Kidney (tissue), 22 donors: ENCODE data around the gene PTX3. TPM values are rescaled to one million over a fixed set of nuclear protein-coding genes. Genes with fewer than 3 reads are reported as not detected.
A peak's percentile ranks its signal among the peaks of the same experiment; 100 is the strongest.

Experiments
- DNase-seq, 5 donors: peaks; one replicate each; pipeline ENCODE4 v3.0.0-alpha.2; 2013 to 2020
- FAIRE-seq: peaks from 2 replicates; lab custom pipeline; 2012; peaks lifted over from hg19 to GRCh38; lab: Jason Lieb, UNC
- H3K27ac ChIP-seq, 2 donors: one replicate each; pipeline ENCODE4 v1.7.0; 2013; ENCODE audit warnings: low read depth in 2 of 2, low read length in 2 of 2, inconsistent platforms in 1 of 2
- H3K27me3 ChIP-seq: one replicate; pipeline ENCODE4 v1.7.1; 2013; ENCODE audit warnings: low read length, inconsistent platforms; ENCODE audit not compliant: control insufficient read depth, insufficient read depth
- H3K36me3 ChIP-seq, 3 donors: one replicate each; pipeline versions ENCODE4 v1.7.0 to v1.7.1; 2013; ENCODE audit warnings: low read length in 3 of 3, control low read depth in 1 of 3, inconsistent platforms in 1 of 3; ENCODE audit not compliant: insufficient read depth in 3 of 3, control insufficient read depth in 2 of 3
- H3K4me1 ChIP-seq, 3 donors: one replicate each; pipeline versions ENCODE4 v1.7.0 to v1.7.1; 2013; ENCODE audit warnings: low read length in 3 of 3, inconsistent platforms in 1 of 3, low read depth in 1 of 3; ENCODE audit not compliant: control insufficient read depth in 2 of 3, insufficient read depth in 2 of 3
- H3K4me3 ChIP-seq, 3 donors: one replicate each; pipeline versions ENCODE4 v1.7.0 to v1.8.1; 2013; ENCODE audit warnings: low read length in 3 of 3, control low read depth in 1 of 3, inconsistent platforms in 1 of 3
- H3K9ac ChIP-seq, 3 donors: one replicate each; pipeline versions ENCODE4 v1.7.0 to v1.7.1; 2013; ENCODE audit warnings: low read length in 3 of 3, control low read depth in 1 of 3, inconsistent platforms in 1 of 3
- H3K9me3 ChIP-seq, 3 donors: one replicate each; pipeline versions ENCODE4 v1.7.0 to v1.7.1; 2013; ENCODE audit warnings: low read length in 3 of 3, control low read depth in 1 of 3, inconsistent platforms in 1 of 3; ENCODE audit not compliant: control insufficient read depth in 2 of 3, insufficient read depth in 1 of 3
- intact Hi-C: fragments of 100-400 bp; cut with DNase I; formaldehyde crosslinking; loops from one replicate; pipeline ENCODE4 v1.11.1; 2022
- long read RNA-seq, 10 donors: library from polyadenylated mRNA in 1 of 10; unstranded in 1 of 10; transcript quantifications; one replicate each; pipeline ENCODE4 v2.0.0 and lab custom pipeline, GENCODE V29; 2021 to 2026
- polyA plus RNA-seq: library from polyadenylated mRNA; stranded (reverse); fragments of 350-450 nt; fragmentation: Illumina TruSeq; extraction: RNeasy Lipid Tissue Mini Kit (QIAGEN cat#74804); gene quantifications from one replicate; pipeline ENCODE4 v1.2.3, GENCODE V29; 2014; ENCODE audit warnings: low read depth, low replicate concordance; ENCODE audit not compliant: insufficient read depth
- total RNA-seq: library from RNA; stranded (reverse); fragmentation: NEBNext Ultra II Directional; extraction: Animal tissue kit (Norgen Biotek cat#: 25700); gene quantifications from one replicate; pipeline ENCODE4 v1.2.1, GENCODE V29; 2021
- TF ChIP-seq, protein P1 (sequence below): IDR thresholded peaks from 3 replicates; pipeline ENCODE4 v1.5.1; 2012; ENCODE audit warnings: mild to moderate bottlenecking, moderate library complexity, borderline replicate concordance; ENCODE audit not compliant: insufficient read depth; ENCODE audit errors: extremely low read depth
- donor health status: control.
- donor health status: control.
- donor health status: control.
- donor health status: control.
- donor health status: control.
- donor health status: DM: yes; HTN: yes; CAD: no.
- donor health status: Normal renal cell carcinoma (clear cell type).

PTX3 gene
- total RNA-seq (2.7 TPM), polyA plus RNA-seq (0.45 TPM)
- long read RNA-seq, donor 1, partial matches to known transcripts: 0 of 1 reads
- long read RNA-seq, donor 1, other reads (novel, unspliced or antisense): 0 of 1 reads
- long read RNA-seq, donor 2, partial matches to known transcripts: 0 of 1 reads
- long read RNA-seq, donor 2, other reads (novel, unspliced or antisense): 0 of 1 reads
- long read RNA-seq, donor 3, partial matches to known transcripts: 0 of 1 reads
- long read RNA-seq, donor 3, other reads (novel, unspliced or antisense): 0 of 1 reads
- long read RNA-seq, donor 4: 0 reads
- long read RNA-seq, donor 5: 0 reads
- long read RNA-seq, donor 6, partial matches to known transcripts: 0 of 2 reads
- long read RNA-seq, donor 6, other reads (novel, unspliced or antisense): 0 of 2 reads
- long read RNA-seq, donor 7: 0 reads
- long read RNA-seq, donor 8, transcript PTX3-201 (3 exons, 1,940 nt): major isoform, 5 of 5 reads
- long read RNA-seq, donor 8, partial matches to known transcripts: 0 of 5 reads
- long read RNA-seq, donor 8, other reads (novel, unspliced or antisense): 0 of 5 reads
- long read RNA-seq, donor 9, partial matches to known transcripts: 0 of 1 reads
- long read RNA-seq, donor 9, other reads (novel, unspliced or antisense): 0 of 1 reads
- long read RNA-seq, donor 10, partial matches to known transcripts: 0 of 4 reads
- long read RNA-seq, donor 10, other reads (novel, unspliced or antisense): 0 of 4 reads

DNA sequence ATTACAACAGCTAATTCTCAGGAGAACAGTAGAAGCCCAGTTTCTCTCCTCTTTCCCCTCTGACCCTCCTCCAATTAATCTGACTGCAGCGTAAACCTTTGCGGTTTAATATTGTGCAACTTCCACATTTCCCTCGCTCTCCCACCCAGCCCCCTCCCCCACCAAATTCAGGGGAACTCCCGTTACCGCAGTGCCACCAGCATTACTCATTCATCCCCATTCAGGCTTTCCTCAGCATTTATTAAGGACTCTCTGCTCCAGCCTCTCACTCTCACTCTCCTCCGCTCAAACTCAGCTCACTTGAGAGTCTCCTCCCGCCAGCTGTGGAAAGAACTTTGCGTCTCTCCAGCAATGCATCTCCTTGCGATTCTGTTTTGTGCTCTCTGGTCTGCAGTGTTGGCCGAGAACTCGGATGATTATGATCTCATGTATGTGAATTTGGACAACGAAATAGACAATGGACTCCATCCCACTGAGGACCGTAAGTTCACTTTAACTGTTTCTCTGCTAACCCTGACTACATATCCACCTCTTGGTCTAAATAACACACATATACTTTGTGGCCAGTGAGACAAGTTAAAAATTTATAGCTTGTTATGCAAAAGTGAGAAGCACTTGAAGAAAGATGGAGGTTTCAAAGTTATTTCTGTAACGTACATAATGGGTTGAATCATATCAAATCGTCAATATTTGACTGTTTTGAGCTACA lies at the start of gene PTX3:
TSS of gene PTX3 (plus strand) at position 268 of the 709 bp plus-strand sequence. CDS start at position 352, 84 bp downstream.
- Histone ChIP-seq H3K27me3 (no peaks in the 10 kb centered on the region), H3K36me3 (no peaks in the 10 kb centered on the region), H3K9ac (peak within 1 kb of the TSS in 1 of 3 donors; percentile 47), H3K4me3 (peak within 1 kb of the TSS; percentile 49 to 74 (median 64)), H3K27ac (no peak within 1 kb of the TSS), H3K9me3 (no peaks in the 10 kb centered on the region), H3K4me1 (peaks cover 0 to 9% (median 3%) of the 10 kb centered on the region in 3 donors)
- DNase-seq: peak; percentile 30 to 79 (median 58)
- FAIRE-seq: no peak
- intact Hi-C loops: no loop called here
- TF ChIP-seq, protein P1, sequence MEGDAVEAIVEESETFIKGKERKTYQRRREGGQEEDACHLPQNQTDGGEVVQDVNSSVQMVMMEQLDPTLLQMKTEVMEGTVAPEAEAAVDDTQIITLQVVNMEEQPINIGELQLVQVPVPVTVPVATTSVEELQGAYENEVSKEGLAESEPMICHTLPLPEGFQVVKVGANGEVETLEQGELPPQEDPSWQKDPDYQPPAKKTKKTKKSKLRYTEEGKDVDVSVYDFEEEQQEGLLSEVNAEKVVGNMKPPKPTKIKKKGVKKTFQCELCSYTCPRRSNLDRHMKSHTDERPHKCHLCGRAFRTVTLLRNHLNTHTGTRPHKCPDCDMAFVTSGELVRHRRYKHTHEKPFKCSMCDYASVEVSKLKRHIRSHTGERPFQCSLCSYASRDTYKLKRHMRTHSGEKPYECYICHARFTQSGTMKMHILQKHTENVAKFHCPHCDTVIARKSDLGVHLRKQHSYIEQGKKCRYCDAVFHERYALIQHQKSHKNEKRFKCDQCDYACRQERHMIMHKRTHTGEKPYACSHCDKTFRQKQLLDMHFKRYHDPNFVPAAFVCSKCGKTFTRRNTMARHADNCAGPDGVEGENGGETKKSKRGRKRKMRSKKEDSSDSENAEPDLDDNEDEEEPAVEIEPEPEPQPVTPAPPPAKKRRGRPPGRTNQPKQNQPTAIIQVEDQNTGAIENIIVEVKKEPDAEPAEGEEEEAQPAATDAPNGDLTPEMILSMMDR: no peak

DNA sequence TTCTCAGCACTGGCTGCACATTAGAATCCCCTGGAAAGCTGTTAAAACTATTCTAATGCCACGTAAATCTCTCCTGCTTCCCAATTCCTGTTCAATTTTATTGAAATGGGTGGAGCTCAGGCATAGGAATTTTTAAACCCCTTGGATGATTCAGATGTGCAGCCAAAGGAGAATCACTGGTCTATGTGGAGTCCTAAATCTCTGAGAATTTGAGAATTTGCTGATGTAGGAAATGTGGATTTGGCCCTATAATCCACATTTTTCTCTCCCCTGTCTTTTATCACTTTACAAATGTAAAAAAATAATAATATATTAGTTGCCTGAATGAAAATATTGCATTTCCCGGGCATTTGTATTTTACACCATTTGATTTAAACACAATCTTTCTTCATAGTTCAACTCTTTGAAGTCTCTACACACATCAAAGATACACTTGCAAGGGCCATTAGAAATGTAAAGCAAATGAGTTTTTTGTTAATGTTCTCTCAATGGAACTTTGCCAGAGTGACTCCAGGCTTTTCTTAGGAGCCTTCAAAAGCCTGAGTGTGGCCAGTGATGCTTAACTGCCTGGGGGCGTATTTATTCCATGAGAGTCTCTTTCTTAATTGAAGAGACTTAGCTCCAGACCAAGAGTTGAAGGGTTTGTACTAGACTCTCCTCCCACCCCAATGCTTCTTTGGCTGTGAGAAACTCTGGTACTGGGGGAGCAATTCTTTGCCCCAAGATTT lies 48.8 kb upstream of the PTX3 start:
- DNase-seq (peak in 3 of 5 donors; percentile 39 to 84 (median 82)), FAIRE-seq (no peak)
- Histone ChIP-seq H3K4me3 (no peak overlapping the region), H3K27ac (no peak overlapping the region), H3K4me1 (no peaks in the 10 kb centered on the region), H3K9me3 (no peaks in the 10 kb centered on the region), H3K27me3 (no peaks in the 10 kb centered on the region), H3K36me3 (no peaks in the 10 kb centered on the region), H3K9ac (no peak overlapping the region)
- intact Hi-C loops: no loop called here
- TF ChIP-seq, protein P1: no peak

DNA sequence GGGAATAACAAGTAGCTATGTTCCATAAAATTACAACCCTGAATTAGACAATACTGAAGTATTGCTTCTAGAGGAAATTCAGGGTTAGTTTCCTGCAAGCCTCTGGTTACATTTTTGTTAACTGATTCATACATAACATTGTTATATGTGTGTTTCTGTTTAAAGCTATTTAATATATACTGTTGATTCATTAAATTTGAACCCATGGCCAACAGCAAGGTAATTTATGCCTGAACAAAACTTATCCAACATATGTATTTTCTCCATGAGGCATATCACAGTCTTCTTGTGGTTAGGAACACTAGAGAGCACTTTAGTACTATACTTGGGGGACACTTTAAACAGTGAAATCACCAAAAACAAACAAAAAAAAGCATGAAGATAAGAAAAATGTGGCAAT lies 47.7 kb upstream of the PTX3 start:
- intact Hi-C loops: no loop called here

More for the DNA sequence above, 47.7 kb upstream of the PTX3 start:
- Histone ChIP-seq H3K36me3 (no peaks in the 10 kb centered on the region), H3K4me1 (no peaks in the 10 kb centered on the region), H3K4me3 (no peak overlapping the region), H3K9me3 (no peaks in the 10 kb centered on the region), H3K9ac (no peak overlapping the region), H3K27me3 (no peaks in the 10 kb centered on the region), H3K27ac (no peak overlapping the region)
- no peak for DNase-seq
- no peak for FAIRE-seq
- TF ChIP-seq, protein P1: no peak
